Endothelial cell of umbilical vein (primary cell): ENCODE results near the gene PSIP1. TPM values are rescaled to one million over a fixed set of nuclear protein-coding genes. Genes with fewer than 3 reads are reported as not detected.

Experiments used
- BruUV-seq: library from RNA; stranded (reverse); fragments of 400-500 nt; replicated peaks from 2 replicates; lab custom pipeline; 2021; lab: Mats Ljungman, UMichigan
- CTCF ChIA-PET: fragments of 300-600, 350-600 bp; sonication (Branson Sonifier 250); formaldehyde crosslinking; loops from one replicate; lab custom pipeline; 2021; ENCODE audit warnings: antibody characterized with exemption, inconsistent platforms; lab: Charles Lee
- POLR2A ChIA-PET: fragments of 300-600, 350-600 bp; sonication (Branson Sonifier 250); formaldehyde crosslinking; loops from one replicate; lab custom pipeline; 2021; ENCODE audit warnings: antibody characterized with exemption, inconsistent platforms; lab: Charles Lee
- DNase-seq: peaks from one replicate; pipeline ENCODE4 v3.0.0-alpha.2; 2011; ENCODE audit warnings: low read depth, low spot score
- FAIRE-seq: peaks from 2 replicates; lab custom pipeline; 2011; peaks lifted over from hg19 to GRCh38; lab: Jason Lieb, UNC
- H2AFZ ChIP-seq: 2 replicates; pipeline ENCODE4 v1.6.0; 2012; ENCODE audit warnings: low read depth, low read length, control low read depth, inconsistent platforms
- H3K27ac ChIP-seq: 2 replicates; pipeline ENCODE4 v1.5.1; 2011; ENCODE audit warnings: low read depth, mild to moderate bottlenecking, control low read depth, low read length, moderate library complexity; ENCODE audit not compliant: insufficient read depth
- H3K27me3 ChIP-seq, 2 experiments: 2 replicates each; pipeline versions ENCODE4 v1.6.0 to v1.6.1; 2011; ENCODE audit warnings: low read length in 2 of 2, mixed read lengths in 1 of 2; ENCODE audit not compliant: control insufficient read depth in 2 of 2, insufficient read depth in 2 of 2
- H3K36me3 ChIP-seq, 2 experiments: 2 replicates in 1 of 2; 3 replicates in 1 of 2; pipeline ENCODE4 v1.5.1; 2011; ENCODE audit warnings: low read length in 2 of 2, mild to moderate bottlenecking in 1 of 2, moderate library complexity in 1 of 2; ENCODE audit not compliant: control insufficient read depth in 2 of 2, insufficient read depth in 2 of 2; ENCODE audit errors: extremely low read depth in 1 of 2
- H3K4me1 ChIP-seq: 3 replicates; pipeline ENCODE4 v1.5.1; 2011; ENCODE audit warnings: mild to moderate bottlenecking, low read length; ENCODE audit not compliant: control insufficient read depth, insufficient read depth; ENCODE audit errors: extremely low read depth
- H3K4me2 ChIP-seq: 2 replicates; pipeline ENCODE4 v1.6.1; 2011; ENCODE audit warnings: low read length, control low read depth, mixed read lengths; ENCODE audit not compliant: insufficient read depth
- H3K4me3 ChIP-seq, 3 experiments: fragments of 200-600 bp in 1 of 3; sonication (generic), shearing (Covaris generic) in 1 of 3; replicated peaks in 1 of 3; 2 replicates each; pipeline ENCODE4 v1.5.1; 2011 to 2016; ENCODE audit warnings: control low read depth in 3 of 3, low read length in 3 of 3, mild to moderate bottlenecking in 2 of 3, inconsistent platforms in 1 of 3, low read depth in 1 of 3, moderate library complexity in 1 of 3; ENCODE audit not compliant: insufficient read depth in 1 of 3
- H3K79me2 ChIP-seq: 2 replicates; pipeline ENCODE4 v1.6.0; 2012; ENCODE audit warnings: low read length, inconsistent platforms; ENCODE audit not compliant: control insufficient read depth, insufficient read depth
- H3K9ac ChIP-seq: replicated peaks from 2 replicates; pipeline ENCODE3; 2011; ENCODE audit warnings: low read length, control low read depth; ENCODE audit not compliant: insufficient read depth; ENCODE audit errors: extremely low read depth
- H3K9me1 ChIP-seq: replicated peaks from 3 replicates; pipeline ENCODE4 v1.6.0; 2011; ENCODE audit warnings: mild to moderate bottlenecking, low read length; ENCODE audit not compliant: control insufficient read depth, insufficient read depth; ENCODE audit errors: extremely low read depth
- H3K9me3 ChIP-seq: replicated peaks from 2 replicates; pipeline ENCODE4 v1.5.1; 2012; ENCODE audit warnings: low read length, inconsistent platforms; ENCODE audit not compliant: control insufficient read depth, insufficient read depth
- H4K20me1 ChIP-seq: replicated peaks from 2 replicates; pipeline ENCODE3; 2011; ENCODE audit warnings: mild to moderate bottlenecking, low read length; ENCODE audit not compliant: control insufficient read depth, insufficient read depth; ENCODE audit errors: extremely low read depth
- EZH2 ChIP-seq: IDR thresholded peaks from 2 replicates; pipeline ENCODE4 v1.6.1; 2012; ENCODE audit warnings: borderline replicate concordance, low read depth, mild to moderate bottlenecking, moderate library complexity, low read length, inconsistent platforms; ENCODE audit not compliant: severe bottlenecking
- JUN ChIP-seq: IDR thresholded peaks from 2 replicates; pipeline ENCODE4 v1.6.1; 2011; ENCODE audit warnings: borderline replicate concordance, low read depth; ENCODE audit not compliant: insufficient read length, insufficient read depth
- POLR2A ChIP-seq: IDR thresholded peaks from 2 replicates; pipeline ENCODE4 v1.6.1; 2012; ENCODE audit warnings: low read depth, mild to moderate bottlenecking, control low read depth, low read length
- POLR2AphosphoS5 ChIP-seq: IDR thresholded peaks from 2 replicates; pipeline ENCODE4 v1.6.1; 2012; ENCODE audit warnings: low read depth, mild to moderate bottlenecking, control low read depth, low read length, moderate library complexity; ENCODE audit not compliant: insufficient read depth
- dilution Hi-C: fragments of 300-500 bp; cut with MboI; formaldehyde crosslinking; loops from one replicate; pipeline ENCODE4 v1.15.0; 2019; ENCODE audit warnings: low sequenced_read_pairs; ENCODE audit not compliant: extremely low pct_ligation_motif_present
- intact Hi-C: fragments of 100-400 bp; cut with micrococcal nuclease; formaldehyde crosslinking; loops from one replicate; pipeline ENCODE4 v1.10.0; 2022
- polyA plus RNA-seq, 4 experiments: library from polyadenylated mRNA; depleted of rRNA in 3 of 4; stranded (reverse) in 3 of 4; unstranded in 1 of 4; fragments of >200 nt; gene quantifications; 2 replicates each; pipeline versions ENCODE4 v1.2.1 to v1.2.3, GENCODE V29; 2011 to 2012; ENCODE audit warnings: missing spikeins in 1 of 4
- total RNA-seq: library from RNA; stranded (reverse); gene quantifications from 2 replicates; pipeline ENCODE4 v1.2.3, GENCODE V29; 2021
- TF ChIP-seq, protein P1 (sequence below): IDR thresholded peaks from 2 replicates; pipeline ENCODE4 v1.6.1; 2011; ENCODE audit not compliant: insufficient read depth, insufficient read length

PSIP1 gene
- total and polyA plus RNA-seq, 2 donors (not counting 3 experiments of a cell fraction or from before 2014, with no cell fraction given) = 12.9 to 76.7 TPM

DNA sequence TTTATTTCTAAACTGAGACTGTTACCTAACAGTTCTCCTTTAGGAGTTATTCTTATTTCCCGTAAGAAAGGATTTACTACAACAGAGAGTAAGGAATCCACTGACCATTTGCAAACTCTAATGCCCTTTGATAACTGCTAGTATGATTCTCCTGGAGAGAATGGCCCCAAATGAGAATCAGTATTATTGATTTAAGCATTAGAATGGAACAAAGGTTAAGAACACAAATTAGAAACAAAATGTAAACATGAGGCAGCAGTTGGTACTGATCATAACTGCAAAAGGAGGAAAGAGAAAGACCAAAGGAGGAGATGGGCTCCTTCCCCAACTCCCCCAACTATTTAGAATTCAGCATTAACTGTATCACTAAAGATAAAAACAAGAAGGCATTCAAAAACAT is 30.7 kb downstream of the PSIP1 start:
- no peak overlapping the region for H3K4me2 ChIP-seq
- H2AFZ ChIP-seq = no peak overlapping the region
- ChIA-PET POLR2A (no interaction called here), CTCF (no interaction called here)
- H3K9me3 ChIP-seq = no peaks in the 10 kb centered on the region
- H3K36me3 ChIP-seq = peaks cover 5 to 8% of the 10 kb centered on the region in 2 experiments
- intact Hi-C loops (no loop called here), dilution Hi-C loops (no loop called here)
- H3K9ac ChIP-seq = no peak overlapping the region
- no peaks in the 10 kb centered on the region for H3K27me3 ChIP-seq
- FAIRE-seq (no peak), DNase-seq (no peak)
- no peaks in the 10 kb centered on the region for H3K4me1 ChIP-seq
- H3K27ac ChIP-seq = no peak overlapping the region
- BruUV-seq = no TSS peak
- no peak overlapping the region for H3K4me3 ChIP-seq
- no peaks in the 10 kb centered on the region for H3K79me2 ChIP-seq
- no peaks in the 10 kb centered on the region for H3K9me1 ChIP-seq
- TF ChIP-seq EZH2 (no peak), POLR2AphosphoS5 (no peak), POLR2A (no peak)
- no peaks in the 10 kb centered on the region for H4K20me1 ChIP-seq

DNA sequence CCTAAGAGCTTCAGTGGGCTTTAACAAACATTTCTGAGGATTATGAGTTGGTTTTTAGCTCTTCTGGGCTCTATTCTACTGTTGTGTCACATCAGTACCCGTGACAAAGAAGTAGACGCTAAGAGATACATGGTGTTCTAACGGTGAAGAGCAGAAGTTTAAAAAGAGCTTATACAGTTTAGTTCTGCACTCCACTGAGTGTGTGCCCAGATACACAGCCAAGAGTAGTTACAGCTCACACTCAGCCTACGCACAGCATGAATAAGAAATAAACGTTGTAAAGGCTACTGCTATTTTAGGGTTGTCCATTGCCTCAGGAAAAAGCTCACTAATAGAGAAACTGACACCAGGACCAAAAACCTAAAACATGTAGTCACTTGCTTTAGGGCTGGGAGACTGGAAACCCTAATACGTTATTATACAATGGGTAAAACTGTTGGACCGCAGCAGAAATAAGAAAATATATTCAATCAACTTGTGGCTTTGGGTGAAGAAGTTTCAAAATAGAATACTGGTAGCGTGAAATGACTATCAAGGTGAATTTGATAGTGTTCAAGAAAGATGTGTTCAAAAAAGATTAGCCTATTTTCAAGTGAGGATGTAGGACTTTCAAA is 34.7 kb downstream of the PSIP1 start:
- ChIA-PET CTCF (interaction anchor here (1.3 to 2.3 kb wide), 3 partner anchors 9 to 130 kb away, joined by 3 to 5 read pairs (median 3); no protein-coding TSS in a partner anchor), POLR2A (no interaction called here)
- peaks cover 4% of the 10 kb centered on the region for H3K4me1 ChIP-seq
- FAIRE-seq (no peak), DNase-seq (no peak)
- no peaks in the 10 kb centered on the region for H3K79me2 ChIP-seq
- no peak overlapping the region for H2AFZ ChIP-seq
- H3K9me3 ChIP-seq = no peaks in the 10 kb centered on the region
- BruUV-seq = no TSS peak
- TF ChIP-seq, protein P1, sequence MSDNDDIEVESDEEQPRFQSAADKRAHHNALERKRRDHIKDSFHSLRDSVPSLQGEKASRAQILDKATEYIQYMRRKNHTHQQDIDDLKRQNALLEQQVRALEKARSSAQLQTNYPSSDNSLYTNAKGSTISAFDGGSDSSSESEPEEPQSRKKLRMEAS = no peak
- no peak for TF ChIP-seq JUN
- no peak overlapping the region for H3K27ac ChIP-seq
- H4K20me1 ChIP-seq = no peaks in the 10 kb centered on the region
- H3K9ac ChIP-seq = no peak overlapping the region
- peaks cover 3% of the 10 kb centered on the region for H3K9me1 ChIP-seq
- intact Hi-C loops = no loop called here
- no peak overlapping the region for H3K4me2 ChIP-seq
- H3K4me3 ChIP-seq = no peak overlapping the region
- H3K36me3 ChIP-seq = peaks cover 3 to 15% of the 10 kb centered on the region in 2 experiments
- H3K27me3 ChIP-seq = no peaks in the 10 kb centered on the region
- dilution Hi-C loops = no loop called here
